ENCODE results near the gene GBP1. TPM values are rescaled to one million over a fixed set of nuclear protein-coding genes. Genes with fewer than 3 reads are reported as not detected.

GBP1 gene
- total and polyA plus RNA-seq, 2 donors (not counting 1 experiment from before 2014, with no cell fraction given), result 4.7 to 9.4 TPM

DNA sequence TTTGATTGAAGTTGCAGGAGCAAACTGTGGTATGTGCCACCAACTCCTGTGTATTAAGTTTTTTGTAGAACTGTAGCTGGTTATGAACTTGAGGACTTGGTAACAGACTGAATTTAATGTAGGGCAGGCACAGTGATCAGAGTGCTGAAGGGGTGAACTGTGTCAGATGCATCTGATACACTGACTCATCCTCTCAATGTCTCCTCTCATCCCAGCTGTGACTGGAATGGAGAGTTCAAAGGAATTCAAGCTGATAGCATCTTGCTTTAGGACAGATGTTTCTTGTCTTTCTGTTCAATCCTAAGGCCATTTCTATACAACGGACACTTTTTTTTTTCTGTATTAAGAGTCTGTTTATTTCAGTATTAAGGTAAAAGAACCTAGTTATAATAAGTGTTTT, 25.0 kb upstream of the GBP1 start:
- intact Hi-C loops (cut with micrococcal nuclease), result loop anchor here (5.0 kb wide), 1 partner anchor 93 kb away; no protein-coding TSS in a partner anchor
- Histone ChIP-seq H3K36me3 (replicated peaks in 1 of 2; ENCODE audit: control extremely low read depth in 1 of 2, control insufficient read depth in 1 of 2, extremely low read depth in 1 of 2, insufficient read depth in 2 of 2, low read length in 1 of 2) (no peaks in the 10 kb centered on the region), H3K4me1 (ENCODE audit: control insufficient read depth in 2 of 2, insufficient read depth in 2 of 2, low read length in 2 of 2) (no peaks in the 10 kb centered on the region), H3K9ac (ENCODE audit: low read length) (no peak overlapping the region), H2AFZ (ENCODE audit: insufficient read depth, low read depth, low read length, poor library complexity, severe bottlenecking) (no peak overlapping the region), H3K4me3 (ENCODE audit: control extremely low read depth in 1 of 5, extremely low read depth in 1 of 5, insufficient read depth in 1 of 5, low read depth in 2 of 5, low read length in 4 of 5) (no peak overlapping the region), H3K4me2 (replicated peaks; ENCODE audit: low read depth, low read length, poor library complexity, severe bottlenecking) (no peak overlapping the region), H4K20me1 (ENCODE audit: control insufficient read depth, insufficient read depth, low read length, poor library complexity, severe bottlenecking) (no peaks in the 10 kb centered on the region), H3K79me2 (ENCODE audit: control insufficient read depth, insufficient read depth, low read length) (no peaks in the 10 kb centered on the region), H3K27me3 (replicated peaks in 1 of 4; ENCODE audit: control extremely low read depth in 1 of 4, control insufficient read depth in 3 of 4, insufficient read depth in 4 of 4, low read length in 3 of 4) (no peaks in the 10 kb centered on the region), H3K9me3 (ENCODE audit: control extremely low read depth in 1 of 3, control insufficient read depth in 2 of 3, insufficient read depth in 1 of 3, low read length in 2 of 3) (peaks cover 0 to 1% (median 0%) of the 10 kb centered on the region in 3 donors), H3K27ac (ENCODE audit: low read length in 2 of 2) (no peak overlapping the region)
- no peak for ATAC-seq (ENCODE audit: low read depth)
- Mint-ChIP-seq H3K9me3 (ENCODE audit: insufficient read depth) (no peaks in the 10 kb centered on the region), H3K27ac (no peak overlapping the region), H3K4me3 (no peak overlapping the region), H3K27me3 (no peaks in the 10 kb centered on the region), H3K4me1 (no peaks in the 10 kb centered on the region)
- TF ChIP-seq, protein P1, sequence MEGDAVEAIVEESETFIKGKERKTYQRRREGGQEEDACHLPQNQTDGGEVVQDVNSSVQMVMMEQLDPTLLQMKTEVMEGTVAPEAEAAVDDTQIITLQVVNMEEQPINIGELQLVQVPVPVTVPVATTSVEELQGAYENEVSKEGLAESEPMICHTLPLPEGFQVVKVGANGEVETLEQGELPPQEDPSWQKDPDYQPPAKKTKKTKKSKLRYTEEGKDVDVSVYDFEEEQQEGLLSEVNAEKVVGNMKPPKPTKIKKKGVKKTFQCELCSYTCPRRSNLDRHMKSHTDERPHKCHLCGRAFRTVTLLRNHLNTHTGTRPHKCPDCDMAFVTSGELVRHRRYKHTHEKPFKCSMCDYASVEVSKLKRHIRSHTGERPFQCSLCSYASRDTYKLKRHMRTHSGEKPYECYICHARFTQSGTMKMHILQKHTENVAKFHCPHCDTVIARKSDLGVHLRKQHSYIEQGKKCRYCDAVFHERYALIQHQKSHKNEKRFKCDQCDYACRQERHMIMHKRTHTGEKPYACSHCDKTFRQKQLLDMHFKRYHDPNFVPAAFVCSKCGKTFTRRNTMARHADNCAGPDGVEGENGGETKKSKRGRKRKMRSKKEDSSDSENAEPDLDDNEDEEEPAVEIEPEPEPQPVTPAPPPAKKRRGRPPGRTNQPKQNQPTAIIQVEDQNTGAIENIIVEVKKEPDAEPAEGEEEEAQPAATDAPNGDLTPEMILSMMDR (IDR thresholded peaks at IDR 0.05), result no peak
- TF ChIP-seq EZH2 (IDR thresholded peaks at IDR 0.05; ENCODE audit: borderline replicate concordance, insufficient read depth, low read depth, low read length, poor library complexity, severe bottlenecking), result no peak
- no CpG with 5 or more reads among the region's 1 CpG for WGBS (ENCODE audit: insufficient coverage)
- POLR2A ChIA-PET, result no interaction called here
- CTCF ChIA-PET, result interaction anchor here (0.9 to 1.2 kb wide), 4 partner anchors 11 to 269 kb away, joined by 3 to 7 read pairs (median 3); no protein-coding TSS in a partner anchor
- no peak for DNase-seq

DNA sequence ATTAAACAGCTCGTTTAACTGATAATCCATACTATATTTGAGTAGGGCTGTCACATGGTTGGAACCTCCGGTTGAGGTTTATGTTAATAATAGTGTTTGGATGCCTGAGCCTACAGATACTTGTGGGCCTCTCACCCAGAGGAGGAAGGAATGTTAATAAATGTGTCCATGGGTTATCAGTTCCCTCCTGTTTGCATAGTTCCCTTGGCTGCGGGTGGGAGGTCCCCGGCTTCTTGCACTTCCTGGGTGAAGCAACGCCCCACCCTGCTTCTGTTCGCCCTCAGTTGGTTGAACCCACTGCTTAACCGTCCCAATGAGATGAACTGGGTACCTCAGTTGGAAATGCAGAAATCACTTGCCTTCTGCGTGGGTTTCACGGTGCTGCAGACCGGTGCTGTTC, 23.6 kb upstream of the GBP1 start:
- H3K4me1 Mint-ChIP-seq, result no peaks in the 10 kb centered on the region
- POLR2A ChIA-PET, result no interaction called here
- ATAC-seq (ENCODE audit: low read depth) (no peak), DNase-seq (no peak)
- H3K9me3 ChIP-seq (ENCODE audit: control extremely low read depth in 1 of 3, control insufficient read depth in 2 of 3, insufficient read depth in 1 of 3, low read length in 2 of 3), result peaks cover 0 to 2% (median 0%) of the 10 kb centered on the region in 3 donors
- H3K4me2 ChIP-seq (replicated peaks; ENCODE audit: low read depth, low read length, poor library complexity, severe bottlenecking), result no peak overlapping the region
- no peak overlapping the region for H3K27ac Mint-ChIP-seq
- no peaks in the 10 kb centered on the region for H3K4me1 ChIP-seq (ENCODE audit: control insufficient read depth in 2 of 2, insufficient read depth in 2 of 2, low read length in 2 of 2)
- no peaks in the 10 kb centered on the region for H4K20me1 ChIP-seq (ENCODE audit: control insufficient read depth, insufficient read depth, low read length, poor library complexity, severe bottlenecking)
- no peaks in the 10 kb centered on the region for H3K36me3 ChIP-seq (replicated peaks in 1 of 2; ENCODE audit: control extremely low read depth in 1 of 2, control insufficient read depth in 1 of 2, extremely low read depth in 1 of 2, insufficient read depth in 2 of 2, low read length in 1 of 2)
- WGBS (ENCODE audit: insufficient coverage), result 92% methylated on average over 8 of the region's 10 CpGs
- intact Hi-C loops (cut with micrococcal nuclease), result loop anchor here (5.0 kb wide), 1 partner anchor 91 kb away; no protein-coding TSS in a partner anchor
- no peak overlapping the region for H3K4me3 Mint-ChIP-seq
- no peaks in the 10 kb centered on the region for H3K79me2 ChIP-seq (ENCODE audit: control insufficient read depth, insufficient read depth, low read length)
- no peak overlapping the region for H3K9ac ChIP-seq (ENCODE audit: low read length)
- no peaks in the 10 kb centered on the region for H3K27me3 Mint-ChIP-seq
- TF ChIP-seq EZH2 (IDR thresholded peaks at IDR 0.05; ENCODE audit: borderline replicate concordance, insufficient read depth, low read depth, low read length, poor library complexity, severe bottlenecking), result no peak
- TF ChIP-seq, protein P1 (IDR thresholded peaks at IDR 0.05), result no peak
- H2AFZ ChIP-seq (ENCODE audit: insufficient read depth, low read depth, low read length, poor library complexity, severe bottlenecking), result no peak overlapping the region
- H3K9me3 Mint-ChIP-seq (ENCODE audit: insufficient read depth), result no peaks in the 10 kb centered on the region
- CTCF ChIA-PET, result interaction anchor here (1.0 to 1.8 kb wide), 4 partner anchors 46 to 270 kb away, joined by 3 to 7 read pairs (median 4); no protein-coding TSS in a partner anchor
- H3K27me3 ChIP-seq (replicated peaks in 1 of 4; ENCODE audit: control extremely low read depth in 1 of 4, control insufficient read depth in 3 of 4, insufficient read depth in 4 of 4, low read length in 3 of 4), result no peaks in the 10 kb centered on the region
- H3K27ac ChIP-seq (ENCODE audit: low read length in 2 of 2), result no peak overlapping the region
- no peak overlapping the region for H3K4me3 ChIP-seq (ENCODE audit: control extremely low read depth in 1 of 5, extremely low read depth in 1 of 5, insufficient read depth in 1 of 5, low read depth in 2 of 5, low read length in 4 of 5)
